HTERT RPE-1 (cell line): ENCODE data around the gene ALX4.

ENCODE experiments used
- in situ Hi-C: fragments of 300-500 bp; cut with MboI; formaldehyde crosslinking; loops from 4 replicates; pipeline ENCODE4 v1.14.3; 2020; ENCODE audit warnings: low sequenced_read_pairs

Gene ALX4

GRCh38 chr11:44246726-44247125 is 63.2 kb downstream of the ALX4 start:
- in situ Hi-C loops: no loop called here

DNA sequence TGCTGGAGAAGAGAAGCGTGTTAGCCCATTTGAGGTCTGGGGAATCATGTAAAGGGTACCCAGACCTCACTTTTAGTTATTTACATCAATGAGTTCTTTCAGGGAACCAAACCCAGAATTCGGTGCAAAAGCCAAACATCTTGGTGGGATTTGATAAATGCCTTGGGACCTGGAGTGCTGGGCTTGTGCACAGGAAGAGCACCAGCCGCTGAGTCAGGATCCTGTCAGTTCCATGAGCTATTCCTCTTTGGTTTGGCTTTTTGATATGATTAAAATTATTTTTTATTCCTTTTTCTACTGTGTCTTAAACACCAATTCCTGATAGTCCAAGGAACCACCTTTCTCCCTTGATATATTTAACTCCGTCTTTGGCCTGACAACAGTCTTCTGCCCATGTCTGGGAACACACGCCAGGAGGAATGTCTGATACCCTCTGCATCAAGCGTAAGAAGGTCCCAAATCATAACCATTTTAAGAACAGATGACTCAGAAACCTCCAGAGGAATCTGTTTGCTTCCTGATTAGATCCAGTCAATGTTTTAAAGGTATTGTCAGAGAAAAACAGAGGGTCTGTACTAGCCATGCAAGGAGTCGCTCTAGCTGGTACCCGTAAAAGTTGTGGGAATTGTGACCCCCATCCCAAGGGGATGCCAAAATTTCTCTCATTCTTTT is 65.2 kb downstream of the ALX4 start:
- in situ Hi-C loops: no loop called here

DNA sequence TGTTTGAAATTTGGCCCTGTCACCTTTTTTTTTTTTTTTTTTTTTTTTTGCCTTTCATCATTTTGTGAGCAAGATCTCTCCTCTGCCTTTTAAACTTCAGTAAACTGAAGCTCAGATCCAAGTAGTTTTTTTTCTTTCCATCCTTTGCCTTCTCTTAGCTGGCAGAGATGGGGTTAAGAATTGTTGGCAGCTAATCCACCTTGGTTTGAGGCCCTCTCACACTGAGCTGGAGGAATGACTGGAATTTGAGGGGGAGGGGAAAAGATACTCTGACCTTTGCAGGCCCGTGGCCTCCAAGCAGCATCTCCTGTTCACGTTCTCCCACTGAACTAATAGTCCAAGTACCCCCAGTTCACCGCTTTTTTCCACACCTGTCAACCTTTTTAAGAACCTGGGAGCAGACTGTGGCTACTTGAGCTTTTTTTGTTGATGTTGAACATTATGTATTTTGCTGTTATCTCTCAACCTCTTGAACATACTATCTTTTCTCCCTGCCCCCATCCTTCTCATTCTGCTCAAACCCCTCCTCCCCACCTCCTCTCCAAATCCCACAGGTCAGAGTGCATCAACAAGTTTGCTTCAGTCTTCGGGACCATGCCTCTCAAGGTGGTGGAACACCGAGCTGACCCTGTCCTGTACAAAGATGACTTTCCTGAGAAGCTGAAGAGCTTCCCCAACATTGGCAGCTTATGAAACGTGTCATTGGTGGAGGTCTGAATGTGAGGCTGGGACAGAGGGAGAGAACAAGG is 66.2 kb downstream of the ALX4 start:
- in situ Hi-C loops: no loop called here

- in situ Hi-C loops: no loop called here
Measured at GRCh38 chr11:44243086-44243485, 66.9 kb downstream of the ALX4 start.

- in situ Hi-C loops: no loop called here
Measured at GRCh38 chr11:44241851-44242250, 68.1 kb downstream of the ALX4 start.

DNA sequence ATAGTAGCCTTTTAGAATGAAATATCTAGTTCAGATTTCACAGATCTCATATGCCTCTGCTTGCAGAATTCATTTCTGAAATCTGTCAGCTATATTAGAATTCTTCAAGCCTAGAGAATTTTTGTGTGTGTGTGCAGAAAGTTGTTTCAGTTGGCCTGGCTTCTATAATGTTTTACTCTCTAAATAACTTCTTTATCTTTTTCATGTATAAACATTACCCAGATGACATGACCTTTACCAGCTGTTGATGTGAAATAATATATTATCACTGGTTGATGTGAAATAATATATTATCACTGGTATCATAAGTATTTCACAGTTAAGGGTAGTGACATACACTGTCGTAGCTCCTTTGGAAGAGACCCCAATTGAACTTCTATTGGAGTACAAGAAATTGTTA is 72.8 kb downstream of the ALX4 start:
- in situ Hi-C loops: no loop called here

DNA sequence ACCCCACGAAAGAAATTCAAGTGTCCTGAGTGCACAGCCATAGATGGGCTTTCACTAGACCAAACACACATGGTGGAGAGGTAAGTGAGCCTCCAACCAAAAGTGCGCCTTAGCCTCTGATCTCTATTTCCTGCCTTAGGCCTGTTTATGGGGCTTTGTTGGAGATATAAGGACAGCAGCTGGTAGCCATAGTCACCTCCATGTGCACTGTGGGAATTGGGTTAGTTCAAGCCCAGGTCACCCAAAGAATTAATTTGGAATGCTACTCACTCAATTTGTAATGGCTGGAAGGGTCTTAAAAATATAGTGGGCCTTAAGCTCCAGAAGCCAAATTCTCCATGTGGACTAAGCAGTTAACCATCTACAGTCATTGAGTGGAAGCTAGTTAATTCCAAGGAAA is 73.6 kb downstream of the ALX4 start:
- in situ Hi-C loops: no loop called here

GRCh38 chr11:44235765-44236201 is 74.2 kb downstream of the ALX4 start:
- in situ Hi-C loops: no loop called here

DNA sequence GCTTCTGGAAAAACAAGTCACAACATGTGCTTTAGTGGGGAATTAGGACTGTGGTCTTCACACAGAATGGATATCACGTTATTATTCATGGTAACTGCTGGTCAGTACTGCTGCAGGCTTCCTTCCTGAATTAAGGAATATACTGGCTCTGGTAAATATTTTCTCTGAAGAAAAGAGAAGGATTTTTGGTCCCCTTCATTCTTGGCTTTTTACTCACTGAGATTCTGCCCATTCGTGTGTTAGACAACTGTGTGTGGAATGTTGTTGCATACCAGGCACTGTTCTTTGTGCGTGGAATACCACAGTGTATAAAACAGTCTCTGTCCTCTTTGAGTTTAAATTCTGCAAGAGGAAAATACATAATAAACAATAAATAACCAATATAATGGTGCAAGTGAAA is 80.3 kb downstream of the ALX4 start:
- in situ Hi-C loops: no loop called here

DNA sequence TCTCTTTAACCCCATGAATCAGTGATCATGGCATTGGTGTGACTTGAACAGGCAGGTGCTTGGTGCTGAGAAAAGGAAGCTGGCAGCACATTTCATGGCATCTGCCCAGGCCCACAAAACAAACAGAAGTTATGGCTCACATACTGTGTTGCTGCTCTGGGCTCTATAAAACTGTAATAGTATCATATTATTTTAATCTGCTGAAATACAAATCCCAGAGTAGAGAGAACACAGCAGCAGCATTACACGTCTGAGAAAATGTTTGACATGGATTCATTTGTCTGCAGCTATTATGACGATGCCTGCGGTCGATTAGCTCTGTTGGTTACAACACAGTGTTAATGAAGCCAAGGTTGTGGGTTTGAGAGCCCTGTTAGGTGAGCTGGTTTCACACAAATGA is 80.8 kb downstream of the ALX4 start:
- in situ Hi-C loops: no loop called here

DNA sequence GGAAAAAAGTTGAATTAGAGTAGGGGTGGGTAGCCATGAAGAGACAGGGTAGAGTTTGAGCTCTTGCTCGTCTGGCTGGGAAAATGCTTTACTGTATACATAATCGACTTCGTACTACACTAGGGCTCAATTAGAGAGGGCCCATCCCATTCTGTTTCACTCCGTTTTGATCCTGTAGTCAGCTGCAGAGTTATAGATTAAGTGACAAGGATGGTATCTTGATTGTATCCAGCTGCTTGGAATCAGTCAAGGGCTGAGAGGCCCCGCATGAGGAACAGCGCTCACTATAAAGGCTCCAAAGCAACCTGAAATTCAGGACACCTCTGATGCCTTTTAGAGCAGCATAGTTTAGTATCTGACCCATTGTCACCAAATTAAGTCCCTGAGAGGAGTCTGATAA is 81.6 kb downstream of the ALX4 start:
- in situ Hi-C loops: no loop called here

- in situ Hi-C loops: no loop called here
Measured at GRCh38 chr11:44226945-44227344, 83.0 kb downstream of the ALX4 start.

DNA sequence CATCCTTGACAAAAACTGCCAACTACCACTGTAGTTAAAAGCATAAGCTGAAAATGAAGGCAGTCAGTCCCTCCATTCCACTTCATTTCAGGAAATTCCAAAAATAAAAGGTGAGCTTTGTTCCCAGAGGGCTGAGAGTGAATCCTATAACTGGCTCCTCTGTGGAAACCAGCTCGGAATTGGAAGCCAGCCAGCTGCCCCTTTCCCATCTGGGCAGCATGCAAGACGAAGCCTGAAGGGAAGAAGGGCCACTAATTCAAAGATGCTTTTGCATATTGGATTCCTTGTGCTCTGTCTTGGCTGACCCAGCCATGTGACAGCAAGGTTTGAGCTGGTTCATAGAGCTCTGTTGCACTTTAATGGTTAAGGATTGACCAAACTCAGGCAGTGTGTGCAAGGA is 83.4 kb downstream of the ALX4 start:
- in situ Hi-C loops: no loop called here

DNA sequence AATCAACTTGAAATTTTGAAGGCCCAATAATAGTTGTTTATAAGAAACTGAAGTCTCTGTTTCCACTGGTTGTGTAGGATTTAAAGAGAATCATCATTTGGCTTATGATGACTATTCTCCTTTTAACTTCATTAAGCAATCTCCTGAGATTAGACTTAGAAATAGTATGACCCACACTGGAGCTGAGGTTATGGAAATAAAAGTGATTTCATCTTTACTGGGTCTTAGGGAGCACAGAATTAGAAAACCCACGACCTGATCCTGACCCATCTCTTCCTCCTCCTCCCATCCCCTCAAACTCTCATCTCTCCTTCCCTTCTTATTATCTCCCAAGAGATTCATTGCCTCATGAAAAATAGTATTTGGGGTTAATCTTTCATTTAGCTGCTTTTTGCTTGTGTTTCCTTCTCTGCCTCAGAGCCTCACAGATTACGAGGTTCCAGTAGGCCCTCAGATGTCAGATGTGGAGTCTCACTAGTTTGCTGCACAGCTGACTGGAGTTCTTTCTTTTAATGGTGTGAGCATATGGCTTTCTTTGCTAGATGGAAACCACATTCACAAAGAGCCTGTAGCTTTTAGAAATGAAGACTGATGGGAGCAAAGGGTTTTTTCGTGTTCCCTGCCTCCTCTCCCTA is 85.0 kb downstream of the ALX4 start:
- in situ Hi-C loops: no loop called here

DNA sequence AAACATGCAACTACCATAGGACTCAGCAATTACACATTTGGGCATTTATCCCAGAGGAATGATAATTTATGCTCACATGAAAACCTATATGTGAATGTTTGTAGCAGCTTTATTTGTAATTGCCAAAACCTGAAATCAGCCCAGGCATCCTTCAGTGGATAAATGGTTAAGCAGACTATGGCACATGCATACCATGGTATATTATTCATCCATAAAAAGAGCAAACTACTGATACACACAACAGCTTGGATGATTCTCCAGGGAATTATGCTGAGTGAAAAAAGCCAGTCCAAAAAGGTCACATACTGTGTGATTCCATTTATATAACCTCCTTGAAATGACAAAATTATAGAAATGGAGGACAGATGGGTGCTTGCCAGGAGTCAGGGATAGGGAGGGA is 86.7 kb downstream of the ALX4 start:
- in situ Hi-C loops: no loop called here

- in situ Hi-C loops: no loop called here
Measured at GRCh38 chr11:44221992-44222391, 87.9 kb downstream of the ALX4 start.

DNA sequence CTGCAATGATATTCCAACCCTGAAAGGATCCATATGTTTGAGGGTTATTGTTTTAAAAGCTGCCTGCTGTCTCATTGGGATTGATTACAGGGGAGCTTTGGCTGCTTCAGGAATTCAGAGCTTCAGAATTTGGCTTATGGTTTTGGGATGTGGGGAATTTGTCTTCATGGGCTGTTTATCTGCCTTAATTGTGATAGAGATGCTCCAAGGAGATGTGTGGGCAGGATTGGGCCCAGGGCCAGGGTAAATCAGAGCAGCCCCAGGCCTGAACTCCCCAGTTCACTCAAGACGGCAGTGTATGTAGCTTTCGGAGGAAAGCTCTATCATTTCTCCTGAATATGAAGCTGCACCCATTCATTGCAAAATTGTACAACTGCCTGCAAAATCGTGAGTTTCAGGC is 88.5 kb downstream of the ALX4 start:
- in situ Hi-C loops: no loop called here

DNA sequence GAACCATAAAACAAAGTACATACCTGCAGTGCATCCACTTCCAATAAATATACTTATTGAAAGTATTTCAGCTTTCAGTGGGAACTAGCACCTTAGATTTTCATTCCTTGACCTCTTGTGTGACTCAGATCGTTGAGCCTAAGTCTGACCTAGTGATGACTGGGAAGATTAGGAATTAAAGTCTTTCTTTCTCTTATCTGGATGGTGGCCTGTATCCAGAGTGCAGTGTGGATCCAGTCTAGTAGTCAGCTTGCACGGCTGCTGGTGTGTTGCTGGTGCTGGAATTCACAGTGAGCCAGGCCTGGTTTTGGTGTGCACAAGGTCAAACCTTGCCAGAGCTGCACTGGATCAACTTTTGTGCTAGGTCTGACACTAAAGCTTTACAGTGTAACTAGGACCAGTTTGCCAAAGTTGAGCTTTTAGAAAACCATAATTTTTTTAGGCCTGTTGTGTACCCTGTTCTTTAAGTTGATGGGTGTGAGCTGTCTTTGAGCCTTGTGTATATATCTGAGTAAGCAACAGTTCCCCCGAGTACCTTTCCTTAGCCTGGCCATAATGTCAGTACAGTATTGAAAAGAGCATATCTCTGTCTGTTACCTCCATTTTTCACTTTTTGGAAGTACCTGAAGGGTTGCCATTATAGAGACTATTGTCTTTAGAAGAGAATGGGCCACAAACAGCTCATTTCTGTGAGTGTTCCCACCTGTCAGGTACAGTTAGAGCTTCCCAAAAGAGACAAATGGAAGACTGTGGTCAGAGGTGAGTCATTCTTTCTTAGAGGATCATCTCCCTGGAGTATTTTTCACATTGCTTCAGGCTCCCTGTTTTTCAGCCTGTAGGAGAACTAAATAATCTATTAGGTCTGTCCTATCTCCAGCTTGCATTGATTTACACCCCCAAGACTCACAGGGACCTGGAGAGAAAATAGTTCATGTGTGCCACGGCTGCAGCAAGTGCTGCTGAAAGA is 89.8 kb downstream of the ALX4 start:
- in situ Hi-C loops: no loop called here

GRCh38 chr11:44217432-44217831 is 92.5 kb downstream of the ALX4 start:
- in situ Hi-C loops: no loop called here

- in situ Hi-C loops: no loop called here
Measured at GRCh38 chr11:44213148-44213547, 96.8 kb downstream of the ALX4 start.

DNA sequence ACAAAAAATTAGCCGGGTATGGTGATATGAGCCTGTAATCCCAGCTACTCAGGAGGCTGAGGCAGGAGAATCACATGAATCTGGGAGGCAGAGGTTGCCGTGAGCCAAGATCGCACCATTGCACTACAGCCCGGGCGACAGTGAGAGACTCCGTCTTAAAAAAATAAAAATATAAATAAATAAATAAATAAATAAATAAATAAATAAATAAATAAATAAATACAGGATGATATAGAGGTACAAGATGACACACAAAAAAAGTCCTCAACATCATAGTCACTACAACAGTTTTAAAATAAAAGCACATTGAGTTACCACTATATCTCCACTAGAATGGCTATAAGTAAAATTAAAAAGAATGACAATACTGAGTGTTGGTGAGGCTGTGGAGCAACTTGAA is 97.8 kb downstream of the ALX4 start:
- in situ Hi-C loops: no loop called here
